ENCODE results near the gene MRPL40. TPM values are rescaled to one million over a fixed set of nuclear protein-coding genes. Genes with fewer than 3 reads are reported as not detected.

Gene MRPL40
- total and polyA plus RNA-seq, 2 donors (not counting 1 experiment from before 2014, with no cell fraction given) = 44.4 to 44.8 TPM

DNA sequence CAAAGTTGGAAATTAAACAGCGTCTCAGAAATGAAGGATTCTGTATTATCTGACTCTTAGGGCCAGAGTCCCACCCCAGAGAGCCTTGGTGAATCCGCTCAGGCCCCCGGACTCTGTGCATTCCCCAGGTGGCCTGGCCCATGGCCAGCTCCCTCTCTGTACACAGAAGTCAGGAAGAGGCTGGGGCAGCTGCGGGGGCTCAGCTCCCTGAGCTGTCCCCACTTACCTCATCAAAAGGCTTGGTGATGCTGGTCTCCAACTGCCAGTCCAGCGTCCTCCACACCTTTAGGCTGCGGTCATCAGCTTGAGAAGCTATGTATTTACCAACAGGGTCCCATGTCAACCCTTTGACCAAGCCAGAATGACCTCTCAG, 35.8 kb upstream of the MRPL40 start:
- Histone ChIP-seq H3K9me3 (ENCODE audit: control insufficient read depth, insufficient read depth, low read depth, low read length) (no peaks in the 10 kb centered on the region), H3K9ac (ENCODE audit: insufficient read depth, low read length) (no peak overlapping the region), H4K20me1 (ENCODE audit: control insufficient read depth, extremely low read depth, insufficient read depth, low read length) (no peaks in the 10 kb centered on the region), H3K27me3 (ENCODE audit: control insufficient read depth, insufficient read depth, low read length) (no peaks in the 10 kb centered on the region), H3K4me3 (replicated peaks in 1 of 4; ENCODE audit: control extremely low read depth in 1 of 4, insufficient read depth in 1 of 4, low read depth in 3 of 4, low read length in 4 of 4) (no peak overlapping the region), H3K79me2 (ENCODE audit: control insufficient read depth, insufficient read depth, low read length) (no peaks in the 10 kb centered on the region), H3K4me1 (ENCODE audit: control insufficient read depth, extremely low read depth, insufficient read depth, low read length) (no peaks in the 10 kb centered on the region), H3K27ac (ENCODE audit: insufficient read depth, low read length) (no peak overlapping the region), H3K4me2 (ENCODE audit: extremely low read depth, insufficient read depth, low read length) (no peak overlapping the region), H3K36me3 (ENCODE audit: control insufficient read depth, insufficient read depth, low read length) (peaks cover 20% of the 10 kb centered on the region), H2AFZ (ENCODE audit: low read length) (no peak overlapping the region)
- TF ChIP-seq, protein P1, sequence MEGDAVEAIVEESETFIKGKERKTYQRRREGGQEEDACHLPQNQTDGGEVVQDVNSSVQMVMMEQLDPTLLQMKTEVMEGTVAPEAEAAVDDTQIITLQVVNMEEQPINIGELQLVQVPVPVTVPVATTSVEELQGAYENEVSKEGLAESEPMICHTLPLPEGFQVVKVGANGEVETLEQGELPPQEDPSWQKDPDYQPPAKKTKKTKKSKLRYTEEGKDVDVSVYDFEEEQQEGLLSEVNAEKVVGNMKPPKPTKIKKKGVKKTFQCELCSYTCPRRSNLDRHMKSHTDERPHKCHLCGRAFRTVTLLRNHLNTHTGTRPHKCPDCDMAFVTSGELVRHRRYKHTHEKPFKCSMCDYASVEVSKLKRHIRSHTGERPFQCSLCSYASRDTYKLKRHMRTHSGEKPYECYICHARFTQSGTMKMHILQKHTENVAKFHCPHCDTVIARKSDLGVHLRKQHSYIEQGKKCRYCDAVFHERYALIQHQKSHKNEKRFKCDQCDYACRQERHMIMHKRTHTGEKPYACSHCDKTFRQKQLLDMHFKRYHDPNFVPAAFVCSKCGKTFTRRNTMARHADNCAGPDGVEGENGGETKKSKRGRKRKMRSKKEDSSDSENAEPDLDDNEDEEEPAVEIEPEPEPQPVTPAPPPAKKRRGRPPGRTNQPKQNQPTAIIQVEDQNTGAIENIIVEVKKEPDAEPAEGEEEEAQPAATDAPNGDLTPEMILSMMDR (conservative IDR thresholded peaks at IDR 0.05 in 1 of 2, IDR thresholded peaks at IDR 0.05 in 1 of 2; ENCODE audit: low read depth in 1 of 2, low read length in 2 of 2) = no peak
- no peak for TF ChIP-seq EZH2 (IDR thresholded peaks at IDR 0.05; ENCODE audit: low read length, missing control alignments)
- no peak for DNase-seq (ENCODE audit: low read depth in 2 of 2)

DNA sequence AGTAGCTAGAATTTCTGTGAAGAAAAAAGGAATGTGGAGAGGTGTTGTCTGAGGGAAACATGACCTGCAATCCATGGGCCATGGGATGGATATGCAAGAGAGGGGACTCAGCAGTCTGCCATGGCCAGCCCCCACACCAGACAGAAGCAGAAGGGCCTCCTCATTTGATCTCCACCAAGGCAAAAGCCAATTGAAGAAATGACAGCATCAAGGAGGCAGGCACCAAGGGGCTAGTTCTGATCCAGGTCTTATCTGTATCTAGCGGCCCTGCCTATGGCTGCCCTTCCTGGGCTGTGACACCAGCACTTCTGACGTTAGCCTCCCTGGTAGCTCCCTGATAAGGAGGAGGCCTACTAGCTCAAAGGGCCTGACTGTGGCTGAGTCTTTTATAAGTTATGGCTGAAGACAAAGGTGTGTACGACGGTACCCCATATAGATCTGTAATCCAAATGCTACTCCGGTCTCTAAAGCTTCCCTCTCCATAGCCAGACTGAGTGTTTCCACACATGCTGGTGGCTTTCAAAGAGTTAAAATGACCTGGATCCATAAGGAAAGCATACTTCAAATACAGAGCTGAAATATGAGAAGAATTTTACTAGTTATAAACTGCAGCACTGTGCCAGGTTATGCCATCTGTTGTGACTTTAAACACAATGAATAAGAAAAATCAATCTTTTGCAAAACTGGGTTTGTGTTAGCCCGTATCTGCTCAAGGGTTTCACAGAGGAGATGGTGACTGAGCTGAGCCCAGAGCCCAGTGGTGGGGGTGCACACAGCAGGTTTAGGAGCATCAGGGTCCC, 35.2 kb upstream of the MRPL40 start:
- Histone ChIP-seq H3K36me3 (ENCODE audit: control insufficient read depth, insufficient read depth, low read length) (peaks cover 20% of the 10 kb centered on the region), H3K79me2 (ENCODE audit: control insufficient read depth, insufficient read depth, low read length) (no peaks in the 10 kb centered on the region), H3K4me3 (replicated peaks in 1 of 4; ENCODE audit: control extremely low read depth in 1 of 4, insufficient read depth in 1 of 4, low read depth in 3 of 4, low read length in 4 of 4) (no peak overlapping the region), H3K4me1 (ENCODE audit: control insufficient read depth, extremely low read depth, insufficient read depth, low read length) (no peaks in the 10 kb centered on the region), H3K9me3 (ENCODE audit: control insufficient read depth, insufficient read depth, low read depth, low read length) (no peaks in the 10 kb centered on the region), H3K4me2 (ENCODE audit: extremely low read depth, insufficient read depth, low read length) (no peak overlapping the region), H3K9ac (ENCODE audit: insufficient read depth, low read length) (no peak overlapping the region), H2AFZ (ENCODE audit: low read length) (no peak overlapping the region), H3K27ac (ENCODE audit: insufficient read depth, low read length) (no peak overlapping the region), H3K27me3 (ENCODE audit: control insufficient read depth, insufficient read depth, low read length) (no peaks in the 10 kb centered on the region), H4K20me1 (ENCODE audit: control insufficient read depth, extremely low read depth, insufficient read depth, low read length) (no peaks in the 10 kb centered on the region)
- no peak for DNase-seq (ENCODE audit: low read depth in 2 of 2)
- TF ChIP-seq, protein P1 (conservative IDR thresholded peaks at IDR 0.05 in 1 of 2, IDR thresholded peaks at IDR 0.05 in 1 of 2; ENCODE audit: low read depth in 1 of 2, low read length in 2 of 2) = no peak
- no peak for TF ChIP-seq EZH2 (IDR thresholded peaks at IDR 0.05; ENCODE audit: low read length, missing control alignments)

DNA sequence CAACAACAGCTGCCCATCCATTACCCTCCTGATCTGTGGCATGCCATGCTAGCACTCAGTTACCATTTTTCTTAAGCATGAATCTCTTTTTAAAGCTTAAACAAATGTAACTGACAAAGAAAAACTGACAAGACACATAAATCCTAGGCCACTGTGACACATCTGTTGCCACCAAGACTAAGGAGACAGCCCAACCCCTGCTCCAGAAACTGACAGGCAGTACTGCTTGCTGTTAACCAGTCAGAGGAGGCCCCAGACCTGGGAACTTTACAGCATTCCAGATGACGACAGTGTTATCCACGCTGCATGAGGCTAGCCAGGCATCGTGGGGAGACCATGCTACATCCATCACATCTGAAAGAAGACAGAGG, 34.6 kb upstream of the MRPL40 start:
- no peak for TF ChIP-seq EZH2 (IDR thresholded peaks at IDR 0.05; ENCODE audit: low read length, missing control alignments)
- TF ChIP-seq, protein P1 (conservative IDR thresholded peaks at IDR 0.05 in 1 of 2, IDR thresholded peaks at IDR 0.05 in 1 of 2; ENCODE audit: low read depth in 1 of 2, low read length in 2 of 2) = no peak
- H3K36me3 ChIP-seq (ENCODE audit: control insufficient read depth, insufficient read depth, low read length) = peaks cover 18% of the 10 kb centered on the region
- no peak overlapping the region for H3K4me2 ChIP-seq (ENCODE audit: extremely low read depth, insufficient read depth, low read length)
- no peak overlapping the region for H3K9ac ChIP-seq (ENCODE audit: insufficient read depth, low read length)
- H3K4me3 ChIP-seq (replicated peaks in 1 of 4; ENCODE audit: control extremely low read depth in 1 of 4, insufficient read depth in 1 of 4, low read depth in 3 of 4, low read length in 4 of 4) = no peak overlapping the region
- no peak overlapping the region for H3K27ac ChIP-seq (ENCODE audit: insufficient read depth, low read length)
- H3K9me3 ChIP-seq (ENCODE audit: control insufficient read depth, insufficient read depth, low read depth, low read length) = no peaks in the 10 kb centered on the region
- no peaks in the 10 kb centered on the region for H4K20me1 ChIP-seq (ENCODE audit: control insufficient read depth, extremely low read depth, insufficient read depth, low read length)
- no peaks in the 10 kb centered on the region for H3K4me1 ChIP-seq (ENCODE audit: control insufficient read depth, extremely low read depth, insufficient read depth, low read length)
- H2AFZ ChIP-seq (ENCODE audit: low read length) = no peak overlapping the region
- no peak for DNase-seq (ENCODE audit: low read depth in 2 of 2)
- H3K79me2 ChIP-seq (ENCODE audit: control insufficient read depth, insufficient read depth, low read length) = no peaks in the 10 kb centered on the region
- no peaks in the 10 kb centered on the region for H3K27me3 ChIP-seq (ENCODE audit: control insufficient read depth, insufficient read depth, low read length)
